ENCODE measurements around the gene KIFC3. TPM values are rescaled to one million over a fixed set of nuclear protein-coding genes. Genes with fewer than 3 reads are reported as not detected.

KIFC3 gene
- total RNA-seq, 4 donors from 2014 or later = 3.2 to 44.2 (median 17.4) TPM

GRCh38 chr16:57752581-57753447 lies 49.5 kb downstream of the KIFC3 start:
- no peaks in the 10 kb centered on the region for H3K36me3 ChIP-seq
- TF ChIP-seq CTCF (IDR thresholded peaks at IDR 0.05) = no peak
- no peak for TF ChIP-seq POLR2A (IDR thresholded peaks at IDR 0.05)
- no peak for DNase-seq

GRCh38 chr16:57752203-57752580 lies 50.1 kb downstream of the KIFC3 start:
- no peaks in the 10 kb centered on the region for H3K36me3 ChIP-seq
- no peak overlapping the region for H3K4me3 ChIP-seq
- H3K4me1 ChIP-seq = no peaks in the 10 kb centered on the region
- intact Hi-C loops (cut with DNase I; ENCODE audit: low total_unique reads) = loop anchor here (10.0 kb wide), 1 partner anchor 113 kb away; no protein-coding TSS in a partner anchor
- H3K27ac ChIP-seq = no peak overlapping the region
- DNase-seq = no peak
- H3K27me3 ChIP-seq = no peaks in the 10 kb centered on the region
- TF ChIP-seq CTCF (IDR thresholded peaks at IDR 0.05) (no peak), POLR2A (IDR thresholded peaks at IDR 0.05) (no peak)
- H3K9me3 ChIP-seq = no peaks in the 10 kb centered on the region

More at GRCh38 chr16:57752581-57753447, 49.5 kb downstream of the KIFC3 start:
- Histone ChIP-seq H3K4me3 (no peak overlapping the region), H3K4me1 (no peaks in the 10 kb centered on the region), H3K27me3 (no peaks in the 10 kb centered on the region), H3K9me3 (no peaks in the 10 kb centered on the region), H3K27ac (no peak overlapping the region)
- intact Hi-C loops (cut with DNase I; ENCODE audit: low total_unique reads) = loop anchor here (10.0 kb wide), 1 partner anchor 112 kb away; no protein-coding TSS in a partner anchor

GRCh38 chr16:57751539-57752202 lies 50.6 kb downstream of the KIFC3 start:
- intact Hi-C loops (cut with DNase I; ENCODE audit: low total_unique reads) = loop anchor here (10.0 kb wide), 1 partner anchor 113 kb away; no protein-coding TSS in a partner anchor
- no peaks in the 10 kb centered on the region for H3K27me3 ChIP-seq
- no peak for TF ChIP-seq CTCF (IDR thresholded peaks at IDR 0.05)
- no peak for TF ChIP-seq POLR2A (IDR thresholded peaks at IDR 0.05)
- H3K4me3 ChIP-seq = no peak overlapping the region
- no peaks in the 10 kb centered on the region for H3K4me1 ChIP-seq
- no peak overlapping the region for H3K27ac ChIP-seq
- no peaks in the 10 kb centered on the region for H3K36me3 ChIP-seq
- H3K9me3 ChIP-seq = no peaks in the 10 kb centered on the region
- no peak for DNase-seq

GRCh38 chr16:57750796-57751538 lies 51.3 kb downstream of the KIFC3 start:
- Histone ChIP-seq H3K4me3 (no peak overlapping the region), H3K27ac (no peak overlapping the region), H3K27me3 (no peaks in the 10 kb centered on the region), H3K36me3 (no peaks in the 10 kb centered on the region), H3K4me1 (no peaks in the 10 kb centered on the region), H3K9me3 (no peaks in the 10 kb centered on the region)
- intact Hi-C loops (cut with DNase I; ENCODE audit: low total_unique reads) = loop anchor here (10.0 kb wide), 1 partner anchor 114 kb away; no protein-coding TSS in a partner anchor
- TF ChIP-seq CTCF (IDR thresholded peaks at IDR 0.05) (no peak), POLR2A (IDR thresholded peaks at IDR 0.05) (no peak)
- DNase-seq = no peak

Measured in uterus (tissue), 4 donors.